ENCODE measurements around the gene E2F1. TPM values are rescaled to one million over a fixed set of nuclear protein-coding genes. Genes with fewer than 3 reads are reported as not detected.

The E2F1 gene
- total RNA-seq, 4 donors from 2014 or later, result 1.3 to 4.2 (median 1.8) TPM

DNA sequence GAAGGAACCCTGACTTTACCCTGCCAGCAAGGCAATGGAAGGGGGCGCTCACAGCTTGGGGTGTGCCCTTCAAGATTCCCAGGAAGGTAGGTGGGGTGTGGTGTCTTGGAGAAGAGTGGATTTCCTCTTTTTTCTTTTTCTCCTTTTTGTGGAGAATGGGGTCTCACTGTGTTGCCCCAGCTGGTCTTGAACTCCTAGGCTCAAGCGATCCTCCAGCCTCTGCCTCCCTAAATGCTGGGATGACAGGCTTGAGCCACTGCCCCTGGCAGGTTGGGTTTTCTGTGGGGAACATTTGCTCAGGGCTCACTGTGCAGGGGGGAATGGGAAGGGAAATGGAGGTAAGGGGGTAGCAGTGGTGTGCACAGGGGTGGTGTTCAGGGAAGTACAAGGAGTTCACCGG lies 41.6 kb upstream of the E2F1 start:
- Histone ChIP-seq H3K27ac (no peak overlapping the region), H3K27me3 (no peaks in the 10 kb centered on the region), H3K9me3 (no peaks in the 10 kb centered on the region), H3K4me1 (peaks cover 0 to 10% (median 5%) of the 10 kb centered on the region in 4 donors), H3K4me3 (no peak overlapping the region), H3K36me3 (no peaks in the 10 kb centered on the region)
- TF ChIP-seq POLR2A (IDR thresholded peaks at IDR 0.05) (no peak), EP300 (IDR thresholded peaks at IDR 0.05) (no peak)
- TF ChIP-seq, protein P1, sequence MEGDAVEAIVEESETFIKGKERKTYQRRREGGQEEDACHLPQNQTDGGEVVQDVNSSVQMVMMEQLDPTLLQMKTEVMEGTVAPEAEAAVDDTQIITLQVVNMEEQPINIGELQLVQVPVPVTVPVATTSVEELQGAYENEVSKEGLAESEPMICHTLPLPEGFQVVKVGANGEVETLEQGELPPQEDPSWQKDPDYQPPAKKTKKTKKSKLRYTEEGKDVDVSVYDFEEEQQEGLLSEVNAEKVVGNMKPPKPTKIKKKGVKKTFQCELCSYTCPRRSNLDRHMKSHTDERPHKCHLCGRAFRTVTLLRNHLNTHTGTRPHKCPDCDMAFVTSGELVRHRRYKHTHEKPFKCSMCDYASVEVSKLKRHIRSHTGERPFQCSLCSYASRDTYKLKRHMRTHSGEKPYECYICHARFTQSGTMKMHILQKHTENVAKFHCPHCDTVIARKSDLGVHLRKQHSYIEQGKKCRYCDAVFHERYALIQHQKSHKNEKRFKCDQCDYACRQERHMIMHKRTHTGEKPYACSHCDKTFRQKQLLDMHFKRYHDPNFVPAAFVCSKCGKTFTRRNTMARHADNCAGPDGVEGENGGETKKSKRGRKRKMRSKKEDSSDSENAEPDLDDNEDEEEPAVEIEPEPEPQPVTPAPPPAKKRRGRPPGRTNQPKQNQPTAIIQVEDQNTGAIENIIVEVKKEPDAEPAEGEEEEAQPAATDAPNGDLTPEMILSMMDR (IDR thresholded peaks at IDR 0.05), result no peak
- 85 to 88% methylated on average over 3 of the region's 3 CpGs for WGBS, 2 donors
- no peak for DNase-seq (ENCODE audit: low spot score in 2 of 2)

DNA sequence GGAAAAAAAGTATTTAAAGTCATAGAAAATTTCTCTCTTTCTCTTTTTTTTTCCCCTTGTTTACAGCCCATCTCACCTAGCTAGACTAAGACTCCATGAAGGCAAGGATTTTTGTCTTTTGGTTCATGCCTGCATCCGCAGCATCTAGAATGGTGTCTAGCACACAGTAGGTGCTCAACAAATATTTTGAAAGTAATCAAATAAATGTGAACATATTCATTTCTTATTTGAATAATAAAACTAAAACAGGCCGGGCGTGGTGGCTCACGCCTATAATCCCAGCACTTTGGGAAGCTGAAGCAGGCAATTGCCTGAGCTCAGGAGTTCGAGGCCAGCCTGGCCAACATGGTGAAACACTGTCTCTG lies 40.9 kb upstream of the E2F1 start:
- Histone ChIP-seq H3K4me1 (peaks cover 0 to 6% (median 2%) of the 10 kb centered on the region in 4 donors), H3K36me3 (no peaks in the 10 kb centered on the region), H3K27me3 (no peaks in the 10 kb centered on the region), H3K9me3 (no peaks in the 10 kb centered on the region), H3K27ac (no peak overlapping the region), H3K4me3 (no peak overlapping the region)
- DNase-seq (ENCODE audit: low spot score in 2 of 2), result no peak
- TF ChIP-seq POLR2A (IDR thresholded peaks at IDR 0.05) (no peak), EP300 (IDR thresholded peaks at IDR 0.05) (no peak)
- TF ChIP-seq, protein P1 (IDR thresholded peaks at IDR 0.05), result no peak
- 86 to 90% methylated on average over 5 of the region's 5 CpGs for WGBS, 2 donors

DNA sequence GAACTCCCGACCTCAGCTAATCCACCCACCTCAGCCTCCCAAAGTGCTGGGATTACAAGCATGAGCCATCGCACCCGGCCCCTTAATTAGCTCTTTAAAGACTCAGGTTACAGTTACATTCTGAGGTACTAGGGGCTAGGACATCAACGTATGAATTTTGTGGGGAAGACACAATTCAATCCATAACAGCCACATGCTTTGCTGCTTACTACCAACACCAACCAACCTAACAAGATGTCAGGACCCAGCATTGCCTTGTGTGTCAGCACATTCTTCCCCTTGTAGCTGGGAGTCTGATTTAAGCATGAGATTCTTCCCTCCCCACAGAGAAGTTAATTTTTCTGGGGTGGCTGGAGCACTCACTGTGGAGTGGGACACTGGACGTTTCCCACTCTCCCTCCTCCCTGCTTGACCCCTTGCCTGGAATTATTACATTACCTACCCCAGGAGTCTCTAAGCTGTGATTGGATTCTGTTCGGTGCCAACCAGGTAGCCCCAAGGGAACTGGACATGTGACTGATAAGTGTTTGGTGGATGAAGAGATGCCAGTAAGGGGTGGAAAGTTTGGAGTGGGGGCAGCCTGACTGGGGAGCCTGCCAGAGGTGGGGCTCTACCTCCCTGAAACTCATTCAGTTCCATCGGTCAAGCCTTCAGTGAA lies 39.6 kb upstream of the E2F1 start:
- Histone ChIP-seq H3K4me1 (peaks cover 0 to 3% (median 0%) of the 10 kb centered on the region in 4 donors), H3K4me3 (no peak overlapping the region), H3K9me3 (no peaks in the 10 kb centered on the region), H3K36me3 (no peaks in the 10 kb centered on the region), H3K27ac (no peak overlapping the region), H3K27me3 (no peaks in the 10 kb centered on the region)
- DNase-seq (ENCODE audit: low spot score in 2 of 2), result no peak
- no peak for TF ChIP-seq POLR2A (IDR thresholded peaks at IDR 0.05)
- TF ChIP-seq, protein P1 (IDR thresholded peaks at IDR 0.05), result no peak
- no peak for TF ChIP-seq EP300 (IDR thresholded peaks at IDR 0.05)
- WGBS, 2 donors, result 69 to 74% methylated on average over 7 of the region's 7 CpGs

DNA sequence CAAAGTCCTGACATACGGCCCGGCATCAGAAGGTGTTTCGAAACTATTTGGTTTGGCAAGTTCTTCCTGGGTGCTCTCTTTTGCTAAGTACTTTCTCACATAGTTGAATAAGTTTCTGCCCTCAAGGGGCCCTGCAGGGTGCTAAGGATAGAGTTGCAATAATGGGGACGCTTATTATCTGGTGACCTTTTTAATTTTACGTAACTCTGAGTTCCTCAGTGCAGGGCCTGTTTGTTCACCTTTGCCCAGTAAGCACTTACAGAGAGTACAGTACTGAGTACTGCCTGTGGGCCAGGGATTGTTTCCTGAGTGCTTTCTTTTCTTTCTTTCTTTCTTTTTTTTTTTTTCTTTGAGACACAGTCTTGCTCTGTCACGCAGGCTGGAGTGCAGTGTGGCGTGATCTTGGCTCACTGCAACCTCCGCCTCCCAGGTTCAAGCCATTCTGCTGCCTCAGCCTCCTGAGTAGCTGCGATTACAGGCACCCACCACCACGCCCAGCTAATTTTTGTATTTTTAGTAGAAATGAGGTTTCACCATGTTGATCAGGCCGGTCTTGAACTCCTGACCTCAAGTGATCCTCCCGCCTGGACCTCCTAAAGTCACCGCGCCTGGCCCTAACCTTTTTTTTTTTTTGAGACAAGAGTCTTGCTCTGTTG lies 38.4 kb upstream of the E2F1 start:
- 80 to 81% methylated on average over 14 of the region's 14 CpGs for WGBS, 2 donors
- peaks cover 0 to 7% (median 2%) of the 10 kb centered on the region in 4 donors for H3K4me1 ChIP-seq
- H3K27ac ChIP-seq, result no peak overlapping the region
- no peak for DNase-seq (ENCODE audit: low spot score in 2 of 2)
- H3K27me3 ChIP-seq, result no peaks in the 10 kb centered on the region
- no peak overlapping the region for H3K4me3 ChIP-seq
- H3K36me3 ChIP-seq, result no peaks in the 10 kb centered on the region
- TF ChIP-seq POLR2A (IDR thresholded peaks at IDR 0.05) (no peak), EP300 (IDR thresholded peaks at IDR 0.05) (no peak)
- TF ChIP-seq, protein P1 (IDR thresholded peaks at IDR 0.05), result no peak
- H3K9me3 ChIP-seq, result no peaks in the 10 kb centered on the region

DNA sequence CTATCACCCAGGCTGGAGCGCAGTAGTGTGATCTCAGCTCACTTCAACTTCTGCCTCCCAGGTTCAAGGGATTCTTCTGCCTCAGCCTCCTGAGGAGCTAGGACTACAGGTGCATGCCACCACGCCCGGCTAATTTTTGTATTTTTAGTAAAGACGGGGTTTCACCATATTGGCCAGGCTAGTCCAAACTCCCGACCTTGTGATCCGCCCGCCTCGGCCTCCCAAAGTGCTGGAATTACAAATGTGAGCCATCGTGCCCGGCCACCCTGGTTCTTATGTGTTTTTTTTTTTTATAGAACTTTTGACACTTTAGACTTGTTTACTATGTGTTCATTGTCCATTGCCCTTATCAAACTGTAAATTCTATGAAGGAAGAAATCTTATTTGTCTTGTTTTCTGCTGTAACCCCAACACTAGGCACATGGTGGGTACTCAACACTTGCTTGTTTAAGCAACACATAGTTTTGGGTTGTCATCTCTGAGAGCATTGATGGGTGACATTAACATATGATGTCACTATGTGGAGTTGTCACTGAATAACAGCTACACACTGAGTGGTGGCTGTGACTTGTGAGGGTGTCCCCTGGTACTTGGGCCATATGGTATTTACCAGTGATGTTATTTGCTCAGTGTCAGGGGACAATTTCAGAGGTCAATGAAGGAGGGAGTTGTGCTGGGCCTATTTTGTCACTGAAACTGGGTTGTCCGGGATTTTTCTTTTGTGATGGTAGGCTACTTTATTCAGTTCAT lies 35.4 kb upstream of the E2F1 start:
- Histone ChIP-seq H3K27me3 (no peaks in the 10 kb centered on the region), H3K4me3 (no peak overlapping the region), H3K9me3 (no peaks in the 10 kb centered on the region), H3K27ac (no peak overlapping the region), H3K4me1 (peaks cover 3 to 16% (median 9%) of the 10 kb centered on the region in 4 donors), H3K36me3 (no peaks in the 10 kb centered on the region)
- TF ChIP-seq, protein P1 (IDR thresholded peaks at IDR 0.05), result no peak
- no peak for TF ChIP-seq EP300 (IDR thresholded peaks at IDR 0.05)
- no peak for TF ChIP-seq POLR2A (IDR thresholded peaks at IDR 0.05)
- WGBS, 2 donors, result 90 to 94% methylated on average over 11 of the region's 11 CpGs
- no peak for DNase-seq (ENCODE audit: low spot score in 2 of 2)

Measured in tibial nerve (tissue), 4 donors.